22Rv1 (cell line): ENCODE data around the gene CERS1.

ENCODE experiments used
- CTCF ChIP-seq: fragments of 450-650 bp; IDR thresholded peaks from 2 replicates; pipeline ENCODE4 v1.5.1; 2017; ENCODE audit warnings: mild to moderate bottlenecking
- ZFX ChIP-seq: fragments of 450-650 bp; IDR thresholded peaks from 2 replicates; pipeline ENCODE4 v1.6.1; 2017; ENCODE audit warnings: antibody characterized with exemption, borderline replicate concordance

DNA sequence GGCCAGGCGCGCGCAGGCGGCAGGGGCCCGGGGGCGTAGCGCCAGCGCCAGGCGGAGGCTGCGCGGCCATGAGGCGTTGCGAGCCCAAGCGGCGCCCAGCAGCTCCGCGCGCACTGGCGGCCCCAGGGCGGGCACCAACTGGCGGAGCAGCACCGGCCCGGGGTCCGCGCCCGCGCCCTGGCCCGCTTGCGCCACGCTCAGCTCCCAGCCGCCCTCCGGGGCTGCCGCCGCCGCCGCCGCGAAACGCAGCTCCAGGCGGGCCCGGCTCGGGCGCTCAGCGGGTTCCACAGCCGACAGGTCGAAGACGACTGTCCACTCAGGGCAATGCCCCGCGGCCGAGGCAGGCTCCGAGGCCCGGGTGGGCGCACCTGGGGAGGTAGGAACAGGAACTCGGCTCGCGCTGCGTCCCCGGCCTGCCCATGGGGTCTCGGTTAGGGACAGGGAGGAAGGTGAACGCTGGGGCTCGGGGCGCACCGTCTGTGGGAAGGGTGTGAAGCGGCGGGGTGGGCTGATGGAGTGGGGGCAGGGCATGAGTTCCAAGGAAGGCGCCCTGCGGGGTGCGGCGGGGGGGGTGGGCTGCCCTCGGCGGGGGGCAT lies 26.8 kb downstream of the CERS1 start:
- TF ChIP-seq CTCF = no peak
- TF ChIP-seq ZFX = no peak
